AG04449 (cell line): ENCODE results near the gene PRKCZ.

ENCODE experiments used
- CTCF ChIA-PET: fragments of 350-600 bp; formaldehyde crosslinking; extraction: SDS; loops from one replicate; lab custom pipeline; 2021; ENCODE audit warnings: antibody characterized with exemption; lab: Yijun Ruan, JAX
- POLR2A ChIA-PET: fragments of 400-600, 350-600 bp; formaldehyde crosslinking; extraction: SDS; loops from one replicate; lab custom pipeline; 2020; ENCODE audit warnings: antibody characterized with exemption, inconsistent platforms; lab: Yijun Ruan, JAX
- DNase-seq: peaks from one replicate; pipeline ENCODE4 v3.0.0-alpha.2; 2010; ENCODE audit warnings: low read depth, low spot score
- H3K4me3 ChIP-seq: 2 replicates; pipeline ENCODE4 v1.5.1; 2011; ENCODE audit warnings: low read depth, mild to moderate bottlenecking, control low read depth, low read length
- TF ChIP-seq, protein P1 (sequence below): IDR thresholded peaks from one replicate; pipeline ENCODE4 v1.5.1; 2011; ENCODE audit warnings: mild to moderate bottlenecking, moderate library complexity, low read length, control low read depth, inconsistent platforms; ENCODE audit not compliant: insufficient read depth; ENCODE audit errors: missing control alignments

Gene PRKCZ

DNA sequence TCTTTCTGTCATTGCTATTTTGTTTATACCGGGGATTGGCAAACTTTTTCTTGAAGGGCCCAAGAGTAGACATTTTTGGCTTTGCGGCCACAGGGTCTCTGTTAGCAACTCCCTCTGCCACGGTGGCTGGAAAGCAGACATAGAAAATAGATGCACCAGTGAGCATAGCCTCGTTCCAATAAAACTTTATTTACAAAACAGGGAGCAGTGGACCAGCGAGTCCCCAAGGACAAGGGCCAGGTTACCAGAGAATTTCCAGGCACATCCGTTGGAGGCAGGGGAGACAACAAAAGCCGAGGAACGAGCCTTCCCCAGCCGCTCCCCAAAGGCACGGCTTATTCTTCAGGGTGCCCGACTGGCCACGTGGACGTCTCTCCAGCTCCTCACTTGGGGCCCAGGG is 117.9 kb downstream of the PRKCZ start:
- TF ChIP-seq, protein P1, sequence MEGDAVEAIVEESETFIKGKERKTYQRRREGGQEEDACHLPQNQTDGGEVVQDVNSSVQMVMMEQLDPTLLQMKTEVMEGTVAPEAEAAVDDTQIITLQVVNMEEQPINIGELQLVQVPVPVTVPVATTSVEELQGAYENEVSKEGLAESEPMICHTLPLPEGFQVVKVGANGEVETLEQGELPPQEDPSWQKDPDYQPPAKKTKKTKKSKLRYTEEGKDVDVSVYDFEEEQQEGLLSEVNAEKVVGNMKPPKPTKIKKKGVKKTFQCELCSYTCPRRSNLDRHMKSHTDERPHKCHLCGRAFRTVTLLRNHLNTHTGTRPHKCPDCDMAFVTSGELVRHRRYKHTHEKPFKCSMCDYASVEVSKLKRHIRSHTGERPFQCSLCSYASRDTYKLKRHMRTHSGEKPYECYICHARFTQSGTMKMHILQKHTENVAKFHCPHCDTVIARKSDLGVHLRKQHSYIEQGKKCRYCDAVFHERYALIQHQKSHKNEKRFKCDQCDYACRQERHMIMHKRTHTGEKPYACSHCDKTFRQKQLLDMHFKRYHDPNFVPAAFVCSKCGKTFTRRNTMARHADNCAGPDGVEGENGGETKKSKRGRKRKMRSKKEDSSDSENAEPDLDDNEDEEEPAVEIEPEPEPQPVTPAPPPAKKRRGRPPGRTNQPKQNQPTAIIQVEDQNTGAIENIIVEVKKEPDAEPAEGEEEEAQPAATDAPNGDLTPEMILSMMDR = no peak
- ChIA-PET CTCF (no interaction called here), POLR2A (no interaction called here)
- no peak overlapping the region for H3K4me3 ChIP-seq
- DNase-seq = no peak

GRCh38 chr1:2168535-2168934 is 118.3 kb downstream of the PRKCZ start:
- no peak overlapping the region for H3K4me3 ChIP-seq
- ChIA-PET POLR2A (no interaction called here), CTCF (no interaction called here)
- TF ChIP-seq, protein P1 = no peak
- DNase-seq = no peak

DNA sequence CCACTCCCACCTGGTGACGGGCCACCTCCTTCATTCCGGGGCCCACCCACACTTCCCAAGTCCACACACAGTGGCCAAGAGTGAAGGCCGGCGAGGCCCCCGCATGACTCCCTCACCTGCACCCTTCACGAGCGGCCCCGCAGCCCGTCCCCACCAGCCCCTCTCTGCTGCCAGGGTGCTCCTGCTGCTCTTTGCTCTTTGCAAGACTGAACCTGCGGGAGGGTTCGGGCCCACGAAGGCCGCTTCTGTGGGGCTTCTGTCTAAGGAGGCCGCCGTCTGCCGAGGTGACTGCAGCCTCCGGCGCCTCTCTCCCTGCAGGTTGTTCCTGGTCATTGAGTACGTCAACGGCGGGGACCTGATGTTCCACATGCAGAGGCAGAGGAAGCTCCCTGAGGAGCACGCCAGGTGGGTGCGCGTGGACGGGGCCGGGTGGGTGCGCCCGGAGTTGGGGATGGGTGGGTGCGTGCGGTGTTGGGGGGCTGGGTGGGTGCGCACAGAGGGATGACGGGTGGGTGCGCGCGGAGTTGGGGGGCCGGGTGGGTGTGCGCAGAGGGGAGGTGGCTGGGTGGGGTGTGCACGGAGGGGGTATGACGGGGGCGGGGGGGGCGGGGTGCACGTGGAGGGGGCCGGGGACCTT is 119.1 kb downstream of the PRKCZ start:
- CTCF ChIA-PET = no interaction called here
- DNase-seq = no peak
- TF ChIP-seq, protein P1 = no peak
- no peak overlapping the region for H3K4me3 ChIP-seq
- POLR2A ChIA-PET = no interaction called here

GRCh38 chr1:2170211-2170610 is 120.0 kb downstream of the PRKCZ start:
- ChIA-PET CTCF (interaction anchor here (0.7 kb wide), 1 partner anchor 30 kb away, joined by 3 read pairs; no protein-coding TSS in a partner anchor), POLR2A (no interaction called here)
- no peak for DNase-seq

DNA sequence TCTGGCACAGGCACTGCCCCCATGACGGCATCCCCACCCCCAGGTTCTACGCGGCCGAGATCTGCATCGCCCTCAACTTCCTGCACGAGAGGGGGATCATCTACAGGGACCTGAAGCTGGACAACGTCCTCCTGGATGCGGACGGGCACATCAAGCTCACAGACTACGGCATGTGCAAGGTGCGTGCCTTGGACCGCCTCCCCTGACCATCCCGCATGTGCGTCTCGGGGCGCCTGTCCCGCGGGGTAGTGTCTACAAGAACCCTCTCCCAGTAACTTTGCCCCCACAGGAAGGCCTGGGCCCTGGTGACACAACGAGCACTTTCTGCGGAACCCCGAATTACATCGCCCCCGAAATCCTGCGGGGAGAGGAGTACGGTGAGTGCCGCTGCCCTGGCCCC is 121.8 kb downstream of the PRKCZ start:
- no peak overlapping the region for H3K4me3 ChIP-seq
- TF ChIP-seq, protein P1 = no peak
- DNase-seq = no peak
- POLR2A ChIA-PET = no interaction called here
- CTCF ChIA-PET = interaction anchor here (1.1 to 1.7 kb wide), 2 partner anchors 32 to 34 kb away, joined by 3 to 9 read pairs; no protein-coding TSS in a partner anchor

More at GRCh38 chr1:2170211-2170610, 120.0 kb downstream of the PRKCZ start:
- H3K4me3 ChIP-seq = no peak overlapping the region
- TF ChIP-seq, protein P1 = no peak

DNA sequence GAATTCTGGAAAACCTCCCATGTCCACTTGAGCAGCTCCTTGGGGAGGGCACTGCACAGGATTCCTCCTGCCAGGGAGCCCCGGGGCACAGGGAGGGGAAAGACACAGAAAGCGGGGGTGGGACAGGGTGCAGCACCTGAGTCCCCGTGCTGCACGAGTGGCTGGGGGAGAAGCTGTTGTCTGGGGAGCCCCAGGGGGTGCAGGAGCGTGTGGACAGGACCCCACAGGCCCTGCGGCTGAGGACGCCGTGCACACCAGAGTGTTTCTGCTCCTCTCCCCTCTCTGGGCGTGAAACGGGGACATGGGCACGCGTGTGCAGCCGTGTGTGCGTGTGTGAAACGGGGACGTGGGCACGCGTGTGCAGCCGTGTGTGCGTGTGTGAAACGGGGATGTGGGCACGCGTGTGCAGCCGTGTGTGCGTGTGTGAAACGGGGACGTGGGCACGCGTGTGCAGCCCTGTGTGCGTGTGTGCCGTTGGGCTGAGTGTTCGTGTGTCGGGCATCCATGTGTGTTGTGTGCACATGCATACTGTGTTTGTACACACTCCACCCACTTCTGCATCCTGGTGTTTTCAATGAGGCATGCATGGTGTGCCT is 122.4 kb downstream of the PRKCZ start:
- H3K4me3 ChIP-seq = no peak overlapping the region
- CTCF ChIA-PET = interaction anchor here (0.6 to 5.1 kb wide), 11 partner anchors 9 to 228 kb away, joined by 3 to 50 read pairs (median 19); no protein-coding TSS in a partner anchor
- TF ChIP-seq, protein P1 = no peak
- POLR2A ChIA-PET = no interaction called here
- DNase-seq = no peak
